Subcutaneous preadipocyte (primary cell): ENCODE data around the gene CA5A. TPM values are rescaled to one million over a fixed set of nuclear protein-coding genes. Genes with fewer than 3 reads are reported as not detected.

Experiments used
- small RNA-seq: library from RNA; depleted of rRNA; stranded (forward); fragments of <200 nt; gene quantifications from one replicate; pipeline ENCODE3, GENCODE V24; 2012
- total RNA-seq: library from RNA; depleted of rRNA; stranded (reverse); fragments of >200 nt; gene quantifications from 2 replicates; pipeline ENCODE4 v1.2.3, GENCODE V29; 2012

CA5A gene
- total RNA-seq, result not detected in 2 replicates

DNA sequence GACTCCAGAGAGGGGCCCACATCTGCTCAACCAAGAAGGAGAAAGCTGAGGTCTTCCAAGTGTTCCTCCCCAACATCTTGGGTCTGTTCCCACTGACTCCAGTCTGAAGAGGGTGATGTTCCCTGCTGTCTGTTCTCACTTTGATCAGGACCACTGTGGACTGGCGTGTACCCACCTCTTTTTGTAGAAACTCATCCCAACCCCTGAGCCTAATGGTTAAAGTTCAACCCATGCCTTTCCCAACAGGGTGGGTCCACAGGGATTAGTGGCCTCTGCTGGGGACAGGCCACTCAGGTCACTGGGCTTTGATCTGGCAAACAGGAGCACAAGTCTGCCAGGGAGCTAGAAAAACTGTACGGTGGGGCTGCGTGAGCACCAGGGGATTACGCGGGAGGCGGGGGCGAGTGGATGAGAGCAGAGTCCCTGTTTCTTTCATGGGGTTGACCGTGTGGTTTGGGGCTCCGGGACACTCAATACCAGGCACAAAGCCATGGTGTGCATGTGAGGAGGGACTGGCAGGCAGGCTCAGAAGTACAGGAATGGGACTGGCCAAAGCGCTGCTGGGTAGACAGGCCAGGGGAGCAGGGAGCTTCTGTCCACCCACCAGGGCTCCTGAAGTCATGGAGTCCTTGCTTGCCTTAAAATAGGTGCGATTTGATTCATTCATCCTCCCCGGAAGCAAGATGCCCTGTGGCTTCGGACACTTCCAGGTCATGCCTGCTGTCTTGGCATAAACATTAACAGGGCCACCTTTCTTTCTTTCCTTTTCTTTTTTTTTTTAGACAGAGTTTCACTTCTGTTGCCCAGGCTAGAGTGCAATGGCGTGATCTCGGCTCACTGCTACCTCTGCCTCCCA, at the start of gene CA5A:
CA5A (minus strand) TSS at position 155 of the 856 bp plus-strand sequence; CDS start at position 76, 79 bp downstream.

DNA sequence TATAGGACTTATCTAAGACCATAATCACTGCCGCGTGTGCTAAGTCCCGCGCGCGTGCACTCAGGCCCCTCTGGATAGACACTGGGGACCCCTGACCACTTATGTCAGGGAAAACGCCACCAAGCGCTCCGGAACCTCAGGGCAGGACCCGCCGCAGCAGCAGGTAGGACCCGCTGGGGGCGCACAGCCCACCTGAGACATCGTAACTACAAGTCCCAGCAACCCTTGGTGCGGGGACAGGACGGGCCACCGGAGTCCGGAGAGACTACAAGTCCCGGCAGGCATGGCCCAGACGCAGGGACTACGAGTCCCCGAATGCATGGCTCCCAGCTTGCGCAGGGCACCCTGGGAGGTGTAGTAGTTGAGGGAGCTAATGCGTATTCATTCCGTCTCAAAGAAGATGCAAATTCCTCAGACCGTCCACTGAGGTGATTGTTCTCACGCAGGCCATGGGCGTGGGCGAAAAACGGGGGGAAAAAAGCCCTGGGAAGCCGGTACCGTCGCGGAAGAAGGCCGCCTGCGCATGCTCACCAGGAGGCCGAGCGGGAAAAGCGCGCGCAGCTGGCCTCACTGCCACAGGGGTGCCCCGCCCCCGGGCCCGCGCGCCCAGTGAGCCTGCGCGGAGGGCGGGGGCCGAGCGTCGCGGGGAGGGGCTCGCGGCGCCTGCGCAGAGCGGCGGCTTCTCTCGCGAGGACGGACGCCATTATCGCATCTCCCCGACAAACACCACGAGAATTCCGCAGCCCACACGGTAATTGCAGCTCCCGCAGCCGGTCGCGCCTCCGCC, 14.6 kb upstream of the CA5A start, which contains the start of gene BANP:
BANP (plus strand) TSS at position 670 of the 787 bp plus-strand sequence. CDS start 23,682 bp downstream, outside the sequence.

DNA sequence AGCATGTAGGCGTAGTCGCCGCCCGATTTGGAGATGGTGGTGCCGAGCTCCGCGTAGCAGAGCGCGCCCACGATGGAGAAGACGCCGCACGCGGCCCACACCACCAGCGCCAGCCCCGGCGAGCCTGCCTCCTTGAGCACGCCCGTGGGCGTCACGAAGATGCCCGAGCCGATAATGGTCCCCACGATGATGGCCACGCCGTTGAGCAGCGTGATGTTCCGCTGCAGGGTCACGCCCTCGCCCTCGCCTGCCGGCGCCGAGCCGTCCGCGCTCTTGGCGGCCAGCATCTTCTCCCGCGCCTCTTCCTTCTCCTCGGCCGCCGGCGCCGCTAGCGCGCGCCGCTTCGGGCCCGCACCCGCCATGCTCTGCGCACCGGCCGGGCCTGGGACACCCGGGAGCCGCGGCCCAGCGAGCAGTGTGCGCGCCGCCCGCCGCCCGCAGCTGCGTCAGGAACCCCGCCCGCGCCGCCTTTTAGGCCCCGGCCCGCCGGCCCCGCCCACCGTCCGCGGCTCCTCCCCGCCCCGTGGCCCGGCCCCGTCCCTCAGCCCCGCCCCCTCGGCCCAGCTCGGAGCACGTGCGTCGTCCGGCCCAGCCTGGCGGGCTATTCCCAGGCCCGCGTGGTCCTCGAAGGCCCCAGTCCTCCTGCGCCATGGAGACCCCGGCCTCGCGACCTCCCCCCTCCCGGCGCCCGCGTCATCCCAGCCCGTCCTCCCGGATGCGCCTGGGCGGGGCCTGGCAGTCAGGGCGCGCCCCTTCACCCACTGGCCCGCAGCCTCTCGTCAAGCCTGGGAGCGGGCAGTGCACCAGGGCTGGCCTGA, 67.1 kb downstream of the CA5A start, which contains the start of gene SLC7A5:
SLC7A5 (minus strand) TSS at position 447 of the 818 bp plus-strand sequence; CDS start at position 362, 85 bp downstream.

Small RNA genes lying within 50 kb of the gene (small RNA-seq; reads per million reads assigned to genes)
- not detected for gene AC127455.1

Other genes starting within 250 kb of the CA5A start
- 16.2 and 26.8 TPM in 2 replicates for gene KLHDC4, start 170.5 kb downstream of the CA5A start, total RNA-seq
- 9.6 and 25.0 TPM in 2 replicates for gene SLC7A5, start 67.0 kb downstream of the CA5A start, total RNA-seq
- gene BANP, start 14.9 kb upstream of the CA5A start, total RNA-seq, result 20.9 and 22.7 TPM in 2 replicates